Inferior parietal cortex (tissue), 1 donor: ENCODE results near the gene RAI14.
A peak's percentile ranks its signal among the peaks of the same experiment; 100 is the strongest.

Experiments
- DNase-seq: peaks from one replicate; pipeline ENCODE4 v3.0.0-alpha.2; 2016; ENCODE audit errors: extremely low spot score

Gene RAI14

DNA sequence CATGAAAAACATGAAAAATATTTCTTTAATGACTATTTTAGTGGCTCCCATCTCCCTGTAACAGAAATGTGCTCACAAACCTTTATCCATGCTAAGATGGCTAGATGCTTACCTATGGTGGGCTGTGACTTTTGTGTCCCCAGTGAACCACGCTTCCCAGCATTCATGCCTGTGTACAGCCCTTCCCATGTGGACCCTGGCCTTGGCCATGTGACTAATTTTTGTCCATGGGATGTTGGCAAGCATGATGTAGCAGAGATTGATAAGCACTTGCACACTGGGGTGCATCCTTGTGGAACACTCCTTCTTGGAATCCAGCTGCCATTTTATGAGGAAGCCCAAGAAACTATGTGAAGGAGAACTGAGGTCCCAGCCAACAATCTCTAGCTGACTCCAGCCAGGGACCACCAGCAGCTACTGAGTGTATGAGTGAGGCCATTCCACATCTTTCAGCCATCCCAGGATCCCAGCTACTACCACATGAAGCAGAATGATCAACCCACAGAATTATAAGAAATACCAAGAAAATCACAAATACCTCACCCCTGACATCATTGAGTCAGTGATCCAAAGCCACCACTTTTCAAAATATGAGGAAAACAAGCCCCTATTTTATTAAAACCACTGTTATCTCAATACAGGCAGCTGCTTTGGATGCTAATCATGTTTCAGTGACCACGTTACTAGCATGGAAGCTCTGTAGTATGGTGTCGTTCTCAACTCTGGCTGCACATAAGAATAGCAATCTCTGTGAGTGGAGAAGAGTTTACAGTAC is 16.1 kb upstream of the RAI14 start:
- DNase-seq, result no peak

DNA sequence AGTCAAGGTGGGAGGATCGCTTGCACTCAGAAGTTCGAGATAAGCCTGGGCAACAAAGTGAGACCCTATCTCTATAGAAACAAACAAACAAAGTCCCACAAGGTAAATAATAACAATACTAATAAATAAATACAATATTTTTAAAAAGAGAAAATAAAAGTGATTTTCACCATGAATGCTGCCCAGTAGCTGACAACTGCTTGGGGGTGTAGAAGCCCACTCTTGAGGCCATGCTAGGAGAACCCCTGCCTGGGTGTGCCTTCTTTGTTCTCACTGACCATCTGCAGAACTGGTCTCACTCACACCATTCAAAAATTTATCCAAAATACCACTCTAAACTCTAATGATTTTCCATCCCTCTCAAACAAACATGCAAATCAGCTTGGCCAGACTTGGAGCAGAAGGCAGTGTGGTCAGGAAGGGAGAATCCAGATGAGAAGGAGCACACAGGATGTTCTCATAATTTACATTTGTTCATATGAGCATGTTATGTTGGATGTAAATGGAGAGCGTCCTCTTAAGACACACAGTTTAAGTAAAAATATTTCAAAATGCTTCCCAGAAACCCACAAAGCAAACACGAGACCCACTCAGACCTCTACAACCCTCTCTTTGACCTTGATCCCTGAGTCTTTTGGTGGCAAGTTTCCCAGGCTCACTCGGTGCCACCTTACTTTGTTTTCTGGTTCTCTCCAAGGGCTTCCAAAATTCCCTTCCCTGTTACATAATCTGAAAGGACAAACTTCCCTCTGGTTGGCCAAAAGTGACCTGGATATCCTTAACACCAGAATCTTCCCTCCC is 7.9 kb upstream of the RAI14 start:
- DNase-seq, result no peak

DNA sequence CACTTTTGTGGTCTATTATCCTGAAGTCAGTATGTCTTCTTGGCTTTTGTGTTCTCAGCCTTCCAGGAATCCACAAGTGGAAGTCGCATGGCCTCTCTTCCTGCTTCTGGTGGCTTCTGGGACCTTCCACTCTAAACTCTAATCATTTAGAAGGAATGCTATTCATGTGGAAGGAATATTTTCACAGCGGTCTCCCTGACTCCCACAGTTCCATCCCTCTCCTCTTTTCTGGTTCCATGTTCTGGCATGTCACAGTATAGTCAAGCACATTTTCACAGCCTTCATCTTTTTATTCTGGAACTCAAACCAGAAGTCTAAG is 7.3 kb upstream of the RAI14 start:
- no peak for DNase-seq

DNA sequence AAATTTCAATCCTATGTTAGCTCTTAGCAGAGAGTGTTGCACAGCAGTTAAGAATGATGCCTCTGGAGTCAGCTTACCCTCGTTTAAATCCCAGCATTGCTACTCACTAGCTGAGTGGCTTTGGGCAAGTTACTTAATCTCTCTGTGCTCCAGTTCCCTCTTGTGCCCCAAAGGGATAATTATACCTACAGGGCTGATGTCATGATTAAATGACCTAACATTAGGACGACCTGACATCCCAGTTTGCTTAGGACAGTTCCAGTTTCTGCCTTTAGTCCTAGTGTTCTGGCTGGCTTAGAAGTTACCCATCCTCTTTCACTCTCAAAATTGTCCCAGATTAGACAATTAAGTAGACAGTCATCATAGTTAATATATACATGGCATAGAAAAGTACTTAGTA is 4.3 kb upstream of the RAI14 start:
- no peak for DNase-seq

DNA sequence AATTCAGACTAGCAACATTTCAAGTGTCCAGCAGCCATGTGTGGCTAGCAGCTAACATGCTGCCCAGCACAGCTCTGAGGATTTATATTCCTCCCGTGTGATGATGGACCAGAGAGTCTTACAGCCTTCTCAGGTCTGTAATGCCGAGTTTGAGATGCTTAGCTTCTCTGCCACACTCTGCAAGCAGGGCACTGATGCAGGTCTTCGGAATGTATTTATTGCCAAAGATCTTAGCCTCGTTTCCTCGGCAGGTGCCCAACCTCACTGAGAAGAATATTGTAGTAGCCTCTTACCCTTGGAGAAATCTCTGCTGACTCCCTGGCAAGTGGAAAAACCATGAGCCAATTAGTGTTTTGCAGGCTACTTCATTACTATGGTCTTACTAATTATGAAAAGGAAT is 3.7 kb upstream of the RAI14 start:
- DNase-seq, result no peak

DNA sequence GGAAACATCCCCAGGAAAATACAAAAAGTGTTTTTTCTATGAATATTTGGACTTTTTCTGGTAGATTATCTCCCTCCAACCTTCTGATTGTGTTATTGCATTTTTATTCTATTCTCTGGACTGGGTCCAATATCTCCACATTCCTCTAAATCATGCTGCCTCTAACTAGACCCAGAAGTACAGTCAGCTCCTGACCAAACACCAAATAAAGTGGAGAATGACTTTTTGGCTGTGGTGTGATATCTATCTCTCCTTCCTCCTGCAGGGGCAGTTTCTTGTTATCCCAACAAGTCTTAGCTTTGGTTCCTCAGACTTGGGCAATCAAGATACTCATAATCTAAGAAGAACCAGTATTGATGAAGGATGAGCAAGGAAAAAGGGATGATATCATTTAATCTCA is 3.2 kb upstream of the RAI14 start:
- no peak for DNase-seq

DNA sequence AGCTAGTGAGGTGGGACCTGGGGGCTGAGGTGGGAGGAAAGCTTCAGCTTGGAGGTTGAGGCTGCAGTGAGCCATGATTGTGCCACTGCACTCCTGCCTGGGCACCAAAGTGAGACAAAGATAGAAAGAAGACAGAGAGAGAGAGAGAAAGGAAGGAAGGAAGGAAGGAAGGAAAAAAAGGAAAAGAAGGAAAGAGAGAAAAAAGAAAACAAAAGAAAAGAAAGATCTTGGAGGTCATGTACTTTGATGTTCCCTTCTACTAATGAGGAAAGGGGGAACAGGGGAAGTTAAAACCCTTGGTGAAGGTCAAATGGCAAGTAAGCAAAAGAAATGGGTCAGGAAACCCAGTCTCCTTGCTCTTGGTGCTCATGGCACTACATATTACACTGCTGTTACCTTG is 2.4 kb upstream of the RAI14 start:
- no peak for DNase-seq

DNA sequence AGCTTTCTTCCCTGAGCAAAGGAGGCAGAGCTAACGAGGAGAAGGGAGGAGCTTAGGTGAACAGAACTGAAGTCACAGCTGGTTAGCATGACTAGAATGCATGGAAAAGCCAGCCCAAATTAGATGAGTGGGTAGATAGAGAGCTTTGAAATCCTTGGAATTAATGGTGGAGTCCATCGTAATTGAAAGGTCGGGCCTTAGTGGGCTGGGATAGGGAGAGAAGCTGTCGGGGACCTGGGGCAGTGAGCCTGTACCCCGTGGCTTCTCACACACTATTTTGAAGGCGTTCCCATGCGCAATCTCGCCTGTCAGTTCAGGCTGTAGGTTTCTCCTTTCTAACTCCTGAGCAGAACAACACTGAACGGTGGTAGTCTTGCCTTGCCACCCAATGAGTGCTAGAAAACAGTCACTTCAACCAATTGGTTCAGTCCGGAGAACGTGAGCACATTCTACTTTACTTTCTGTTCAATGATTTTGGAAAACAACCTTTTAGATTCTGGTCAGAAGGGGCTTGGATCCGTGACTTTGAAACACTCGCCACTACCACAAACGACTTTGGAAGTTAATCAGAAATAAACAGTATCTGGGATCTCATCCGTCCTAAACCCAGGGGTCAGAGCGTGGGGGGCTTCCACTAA is 655 bp upstream of the RAI14 start:
- peak; percentile 69 for DNase-seq

DNA sequence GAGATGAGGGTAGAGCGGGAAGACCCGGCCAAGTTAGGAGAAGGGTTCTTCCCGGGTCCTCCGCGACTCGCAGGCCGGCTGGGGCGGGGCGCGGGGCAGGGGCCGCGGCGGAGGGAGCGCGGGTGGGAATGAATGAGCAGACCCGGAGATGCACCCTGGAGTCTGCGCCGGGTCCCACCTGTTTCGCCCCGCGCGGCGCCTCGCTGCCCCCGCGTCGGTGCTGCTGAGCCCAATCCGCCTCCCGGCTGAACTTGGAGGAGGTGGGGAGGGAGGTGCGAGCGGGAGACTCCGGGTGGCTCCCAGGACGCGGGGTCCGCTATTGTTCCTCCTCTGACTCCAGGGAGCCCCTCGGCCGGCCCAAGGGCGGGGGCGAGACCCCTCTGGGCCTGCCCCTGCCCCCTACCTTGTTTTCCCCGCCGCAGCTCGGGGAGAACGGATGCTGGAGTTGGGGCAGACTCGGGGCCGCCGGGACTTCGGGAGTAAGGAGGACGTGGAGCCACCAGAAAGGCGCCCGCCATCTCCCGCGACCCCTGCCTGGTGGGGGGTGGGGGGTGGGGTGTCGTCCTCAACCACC is 659 bp downstream of the RAI14 start:
- DNase-seq, result no peak

DNA sequence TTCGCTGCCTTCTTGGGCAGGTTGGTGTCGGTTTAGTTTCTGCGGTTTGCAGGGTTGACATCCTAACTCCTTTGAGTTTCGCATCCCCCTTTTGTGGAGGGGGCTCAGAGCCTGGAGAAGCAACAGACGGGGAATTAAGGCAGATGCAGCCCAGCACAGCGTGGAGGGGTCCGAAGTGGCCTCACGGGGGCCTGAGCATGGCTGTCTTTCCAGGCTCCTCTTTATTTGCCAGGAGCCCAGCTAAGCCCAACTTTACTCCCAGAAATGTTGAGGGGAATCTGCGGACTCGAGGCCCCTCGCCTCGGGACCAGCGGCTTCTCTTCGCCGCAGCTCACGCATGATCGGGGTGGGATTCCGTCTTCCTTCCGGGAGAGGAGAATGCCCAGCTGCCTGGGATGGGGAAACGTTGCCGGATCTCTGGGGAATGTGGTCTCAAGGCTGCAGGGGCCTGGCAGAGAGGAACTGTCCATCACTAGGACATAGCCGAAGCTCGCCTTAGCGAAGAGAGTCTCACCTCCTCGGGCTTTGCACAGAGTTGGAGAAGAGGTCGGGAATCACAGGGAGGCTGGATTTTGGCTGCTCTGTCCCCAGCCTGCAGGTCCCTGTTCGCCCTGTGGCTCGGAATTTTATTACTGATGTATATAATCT is 1.3 kb downstream of the RAI14 start:
- no peak for DNase-seq

DNA sequence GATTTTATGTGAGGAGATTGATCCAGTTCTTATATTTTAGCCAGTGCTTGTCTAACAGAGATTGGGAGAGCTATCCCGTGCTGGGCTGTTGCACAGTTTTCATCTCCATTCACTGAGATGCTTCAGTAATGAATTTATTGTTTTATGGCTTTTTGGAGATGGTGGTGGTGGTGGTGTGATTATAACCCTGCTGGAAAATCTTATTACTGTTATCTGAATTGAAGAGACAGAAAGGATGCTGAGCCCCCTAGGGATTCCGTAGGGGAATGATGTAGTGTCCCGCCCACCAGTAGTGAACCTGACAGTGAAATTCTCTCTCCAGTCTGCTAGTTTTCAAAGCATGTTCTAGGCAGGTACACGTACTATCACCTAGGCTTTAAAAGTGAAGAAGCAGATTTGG is 1.9 kb downstream of the RAI14 start:
- no peak for DNase-seq

DNA sequence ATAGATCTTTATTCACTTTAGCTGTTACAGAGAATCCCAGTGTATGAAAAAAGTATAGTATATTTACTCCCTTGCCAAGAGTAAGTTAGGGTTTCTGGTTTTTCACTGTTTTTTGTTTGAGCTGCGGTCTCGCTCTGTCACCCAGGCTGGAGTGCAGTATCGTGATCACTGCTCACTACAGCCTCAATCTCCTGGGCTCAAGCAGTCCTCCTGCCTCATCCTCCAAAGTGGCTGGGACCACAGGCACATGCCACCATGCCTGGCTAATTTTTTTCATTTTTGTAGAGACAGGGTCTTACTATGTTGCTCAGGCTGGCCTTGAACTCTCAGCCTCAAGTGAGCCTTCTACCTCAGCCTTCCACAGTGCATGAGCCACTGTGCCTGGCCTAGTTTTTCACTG is 3.0 kb downstream of the RAI14 start:
- DNase-seq, result no peak

DNA sequence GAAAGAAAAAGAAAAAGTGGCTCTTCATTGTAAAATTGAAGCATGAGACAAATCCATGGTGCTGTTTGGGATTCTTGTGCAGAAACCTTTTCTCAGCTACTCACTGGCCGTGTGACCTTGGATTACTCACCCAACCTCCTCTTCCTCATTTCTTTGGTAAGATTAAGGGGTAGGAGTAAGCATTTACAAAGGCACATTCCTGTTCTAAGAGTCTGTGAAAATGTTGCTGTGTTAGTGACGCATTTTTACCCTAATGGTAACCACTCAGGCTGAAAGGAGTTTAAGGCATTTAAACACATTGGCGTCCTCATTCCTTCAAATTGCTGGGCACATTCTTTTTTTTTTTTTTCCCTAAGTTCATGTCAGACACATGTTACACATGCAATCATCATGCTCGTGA is 4.3 kb downstream of the RAI14 start:
- no peak for DNase-seq

DNA sequence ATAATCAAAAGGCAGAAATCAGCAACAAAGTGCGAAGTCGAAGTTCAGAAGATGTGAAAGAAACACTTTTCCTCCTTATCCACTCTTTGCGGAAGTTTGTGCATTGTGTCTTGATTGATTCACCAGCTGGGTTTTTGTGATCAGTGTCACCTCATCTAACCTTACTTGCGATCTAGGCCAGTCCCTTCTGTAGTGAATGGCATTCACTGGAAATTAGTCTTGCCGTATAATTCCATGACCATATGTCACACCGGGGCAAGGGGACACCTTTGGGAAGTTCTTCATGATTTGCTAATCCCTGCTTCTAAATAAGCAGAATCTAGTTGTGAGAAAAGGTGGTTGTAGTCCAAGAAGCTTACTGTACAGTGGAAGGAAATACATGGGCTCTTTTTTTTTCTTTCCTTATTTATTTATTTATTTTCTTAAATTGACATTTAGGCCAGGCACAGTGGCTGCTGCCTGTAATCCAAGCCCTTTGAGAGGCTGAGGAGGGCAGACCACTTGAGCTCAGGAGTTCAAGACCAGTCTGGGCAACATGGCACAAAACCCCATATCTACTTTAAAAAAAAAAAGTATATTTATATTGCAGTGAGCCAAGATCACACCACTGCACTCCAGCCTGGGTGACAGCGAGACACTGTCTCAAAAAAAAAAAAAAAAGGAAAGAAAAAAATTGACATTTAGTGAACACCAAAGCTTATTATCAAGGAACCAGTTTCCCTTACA is 7.8 kb downstream of the RAI14 start:
- no peak for DNase-seq

DNA sequence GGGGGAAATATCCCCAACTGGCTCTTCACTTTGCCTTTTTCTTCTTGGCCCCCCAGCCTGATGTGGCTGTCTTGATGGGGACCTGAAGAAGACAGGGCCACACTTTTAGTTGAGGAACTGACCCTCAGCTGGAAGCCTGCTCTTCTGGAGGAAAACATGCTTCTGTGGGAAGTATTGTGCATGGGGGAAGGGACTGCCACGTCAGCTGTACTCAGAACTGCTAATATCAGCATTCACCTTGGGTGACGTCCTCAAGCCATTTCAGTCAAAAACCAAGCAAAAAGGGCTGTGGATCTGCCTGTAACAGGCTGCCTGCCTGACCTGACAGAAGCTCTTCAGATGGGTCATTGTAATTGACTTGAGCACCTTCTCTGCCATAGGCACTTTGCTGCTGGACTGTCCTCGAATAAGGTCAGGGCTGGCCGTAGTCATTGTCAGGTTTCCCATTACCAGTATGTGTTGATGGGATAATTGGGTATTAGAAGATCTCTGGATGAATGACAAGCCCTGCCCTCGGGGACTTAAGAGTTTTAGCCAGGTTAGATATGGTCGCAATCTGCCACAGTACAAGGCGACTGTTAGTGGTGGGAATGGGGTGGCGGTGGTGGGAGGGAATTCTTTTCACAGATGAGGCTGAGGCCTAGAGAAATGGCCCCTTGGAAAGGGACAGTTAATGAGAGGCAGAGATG is 10.4 kb downstream of the RAI14 start:
- no peak for DNase-seq

DNA sequence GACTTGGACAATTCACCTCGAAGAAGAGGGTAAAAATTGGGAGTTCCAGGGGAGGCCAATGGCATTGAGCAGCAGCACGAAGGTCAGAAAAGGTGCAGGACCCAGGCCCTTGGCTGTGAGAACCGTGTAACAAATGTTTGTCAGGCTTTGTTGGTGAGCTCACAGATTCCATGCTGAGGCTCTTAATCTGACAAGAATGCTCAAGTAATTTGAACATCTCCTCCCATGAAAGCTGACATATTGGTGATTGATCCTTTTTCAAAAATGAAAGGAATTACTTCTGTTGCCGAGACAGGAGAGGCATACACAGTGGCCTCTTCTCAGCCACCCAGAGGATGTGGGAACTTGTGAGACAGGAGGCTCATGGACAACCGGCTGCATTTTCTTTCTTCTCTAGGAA is 11.6 kb downstream of the RAI14 start:
- no peak for DNase-seq

DNA sequence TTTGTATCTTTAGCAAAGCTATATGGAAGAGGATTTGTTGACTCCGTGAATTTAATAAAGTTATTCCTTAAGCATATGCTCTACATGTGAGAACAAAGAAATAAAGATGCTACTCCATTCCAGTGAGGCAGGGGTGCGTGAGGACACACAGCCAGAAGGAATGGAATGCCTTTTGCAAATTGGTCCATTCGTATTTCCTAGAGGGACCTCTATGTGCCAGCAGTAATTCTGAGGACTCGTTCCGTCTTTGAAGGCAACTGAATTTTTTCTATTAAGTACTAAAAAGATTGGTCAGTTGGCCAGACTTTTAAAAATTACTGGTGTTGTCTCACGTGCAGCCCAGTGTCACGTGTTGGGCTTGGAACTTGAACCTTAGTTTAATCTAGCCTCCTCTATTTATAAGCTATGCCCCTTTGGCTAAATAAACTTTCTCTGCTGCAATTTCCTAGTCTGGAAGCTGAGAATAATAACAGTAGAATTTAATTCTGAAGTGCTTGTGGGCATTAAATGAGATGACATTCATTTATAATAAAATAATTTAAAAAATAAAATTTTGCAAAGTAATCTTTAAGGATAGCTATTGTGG is 13.9 kb downstream of the RAI14 start:
- DNase-seq, result no peak

DNA sequence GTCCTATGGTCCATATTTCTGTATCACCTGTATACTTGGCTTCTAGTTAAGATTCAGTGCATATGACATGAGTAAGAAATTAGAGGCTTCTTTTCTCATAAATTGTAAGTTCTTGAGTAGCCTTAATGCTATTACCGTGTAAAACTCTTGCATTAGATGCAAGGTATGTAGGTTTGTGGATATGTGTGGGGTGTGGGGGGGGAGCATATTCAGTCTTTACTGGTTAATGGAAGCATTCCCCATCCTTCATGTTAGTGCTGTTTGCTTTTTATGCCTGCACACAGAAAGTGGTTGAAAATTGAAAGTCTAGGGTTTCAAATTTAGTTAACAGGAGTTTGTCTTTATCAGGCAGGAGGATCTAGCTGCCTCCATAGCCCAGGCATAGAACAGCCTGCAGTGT is 16.1 kb downstream of the RAI14 start:
- DNase-seq, result no peak

DNA sequence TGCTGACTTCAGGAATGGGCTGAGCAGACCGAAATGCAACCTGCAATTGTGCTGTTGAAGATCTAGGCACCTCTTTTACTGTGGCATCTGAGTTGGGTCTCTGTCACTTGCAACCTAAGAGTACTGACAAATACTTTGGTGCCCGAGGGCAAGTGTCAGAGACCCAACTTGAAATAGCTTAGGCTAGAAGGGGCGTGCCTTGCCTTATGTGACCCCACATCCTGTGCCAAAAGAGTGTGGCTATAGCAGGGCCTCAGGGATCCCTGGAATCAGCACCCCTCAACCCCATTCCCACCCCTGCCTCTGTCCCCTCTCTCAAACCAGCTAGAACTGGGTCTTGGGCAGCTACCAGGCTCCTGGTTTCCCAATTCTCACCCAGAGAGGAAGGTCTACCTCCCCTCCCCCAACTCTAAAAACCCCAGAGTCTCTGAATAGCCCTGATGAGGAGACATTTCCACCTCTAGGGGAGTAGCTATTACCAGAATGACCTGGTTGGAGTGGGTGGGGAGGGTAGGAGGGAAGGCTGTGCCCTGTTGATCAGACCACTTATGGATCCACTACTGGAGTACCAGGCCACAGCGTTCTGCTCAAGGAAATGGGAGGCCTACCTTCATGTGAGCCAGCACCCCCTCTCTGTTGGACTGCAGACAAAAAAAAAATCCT is 17.5 kb downstream of the RAI14 start:
- DNase-seq, result no peak

DNA sequence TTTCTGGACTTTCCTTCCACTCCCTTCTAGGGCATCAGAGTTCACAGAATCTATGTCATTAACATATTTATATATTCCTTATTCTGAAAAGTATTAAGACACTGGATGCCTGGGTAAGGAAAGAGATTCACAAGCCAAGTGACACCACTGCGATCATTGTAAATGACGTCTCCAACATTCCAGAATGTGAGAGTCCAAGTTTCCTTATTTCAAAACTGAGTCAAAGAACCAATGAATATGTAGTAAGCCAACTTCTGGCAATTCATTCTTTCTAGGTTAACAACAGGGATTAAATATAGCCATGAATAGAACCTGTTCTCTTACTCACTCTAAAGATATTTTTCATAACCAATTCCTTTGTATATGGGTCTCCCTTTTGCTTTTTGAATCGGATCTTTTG is 18.1 kb downstream of the RAI14 start:
- no peak for DNase-seq
